CD4-positive, alpha-beta T cell treated with Interleukin-12 subunit alpha and Interleukin-12 subunit beta, for 1 hour (primary cell): ENCODE data around the gene MRGPRD.

Experiments used
- DNase-seq: peaks from one replicate; pipeline ENCODE4 v3.0.0-alpha.2; 2020

Gene MRGPRD

GRCh38 chr11:68980776-68981065 is at the start of gene MRGPRD:
TSS of gene MRGPRD (minus strand) at chr11:68980986. CDS start at chr11:68980986, 0 bp downstream.
- no peak for DNase-seq

- DNase-seq, result no peak
These were observed 49.5 kb upstream of the MRGPRD start for GRCh38 chr11:69030301-69030700.

- no peak for DNase-seq
These were observed 47.1 kb upstream of the MRGPRD start for GRCh38 chr11:69027704-69028372.

DNA sequence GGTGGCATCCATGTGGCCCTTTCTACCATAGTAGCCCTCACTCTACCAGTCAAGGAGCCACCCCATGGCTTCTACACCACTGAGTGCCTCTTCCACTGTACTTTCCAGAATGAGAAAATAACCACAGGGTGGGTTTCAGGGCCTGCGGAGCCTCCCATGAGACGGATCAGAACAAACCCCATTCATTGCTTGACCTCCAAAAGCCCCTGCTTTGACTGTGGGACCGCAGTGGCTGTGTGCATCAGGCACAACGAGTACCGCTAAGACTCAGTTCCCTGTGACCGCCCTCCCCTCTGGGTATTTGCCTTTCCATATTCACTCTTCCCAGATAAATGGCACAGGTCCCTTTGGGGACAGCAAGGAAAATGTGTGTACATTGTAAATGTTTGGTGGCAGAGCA is 43.7 kb upstream of the MRGPRD start:
- no peak for DNase-seq

DNA sequence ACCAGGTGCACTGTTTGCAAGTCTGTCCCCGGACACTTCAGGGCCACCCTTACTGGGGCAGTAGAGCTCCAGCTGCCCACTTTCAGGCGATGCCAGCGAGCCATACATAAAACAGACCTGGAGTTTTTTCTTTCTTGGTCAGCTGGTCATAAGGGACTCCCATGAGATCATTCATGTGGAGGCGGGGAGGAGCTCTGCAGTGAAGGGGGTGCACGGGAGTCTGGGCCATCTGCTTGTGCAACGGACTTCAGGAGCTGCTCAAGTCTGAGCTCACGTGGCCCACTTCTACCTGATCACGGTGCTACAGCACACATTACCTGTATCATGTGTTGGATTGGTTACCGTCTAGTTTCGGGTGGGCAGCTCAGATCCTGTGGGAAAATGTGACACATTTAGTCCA is 41.5 kb upstream of the MRGPRD start:
- no peak for DNase-seq

GRCh38 chr11:69018924-69019323 is 38.1 kb upstream of the MRGPRD start:
- no peak for DNase-seq

GRCh38 chr11:69017951-69018350 is 37.2 kb upstream of the MRGPRD start:
- no peak for DNase-seq

DNA sequence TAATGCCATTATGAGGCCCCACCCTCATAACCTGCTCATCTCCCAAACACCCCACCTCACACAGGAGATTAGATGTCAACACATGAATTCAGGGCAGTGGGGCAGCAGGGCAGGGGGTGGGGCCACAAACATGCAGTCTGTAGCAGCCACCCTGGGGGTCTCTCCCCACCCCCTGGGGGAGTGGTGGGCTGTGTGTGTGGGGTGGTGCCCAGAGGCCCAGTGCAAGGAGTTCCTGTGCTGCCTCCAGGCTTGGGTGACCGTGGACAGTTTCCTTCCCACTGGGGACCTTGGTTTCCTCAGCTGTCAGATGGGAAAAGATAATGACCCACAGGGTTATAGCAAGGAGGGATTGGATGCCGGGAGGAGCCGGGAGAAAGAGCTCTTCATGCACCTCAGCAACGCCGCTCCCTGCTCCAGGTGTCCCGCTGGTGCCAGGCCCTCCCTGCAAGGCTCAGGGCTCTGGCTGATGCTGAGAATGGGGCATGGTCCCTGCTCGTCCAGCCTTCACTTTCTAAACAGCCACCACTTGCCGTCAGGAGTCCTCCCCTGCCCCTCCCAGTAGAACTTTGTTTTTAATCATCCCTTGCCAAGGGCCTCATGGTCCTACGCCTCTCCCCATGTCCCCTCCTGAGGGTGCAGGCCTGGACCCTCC is 34.2 kb upstream of the MRGPRD start:
- no peak for DNase-seq

DNA sequence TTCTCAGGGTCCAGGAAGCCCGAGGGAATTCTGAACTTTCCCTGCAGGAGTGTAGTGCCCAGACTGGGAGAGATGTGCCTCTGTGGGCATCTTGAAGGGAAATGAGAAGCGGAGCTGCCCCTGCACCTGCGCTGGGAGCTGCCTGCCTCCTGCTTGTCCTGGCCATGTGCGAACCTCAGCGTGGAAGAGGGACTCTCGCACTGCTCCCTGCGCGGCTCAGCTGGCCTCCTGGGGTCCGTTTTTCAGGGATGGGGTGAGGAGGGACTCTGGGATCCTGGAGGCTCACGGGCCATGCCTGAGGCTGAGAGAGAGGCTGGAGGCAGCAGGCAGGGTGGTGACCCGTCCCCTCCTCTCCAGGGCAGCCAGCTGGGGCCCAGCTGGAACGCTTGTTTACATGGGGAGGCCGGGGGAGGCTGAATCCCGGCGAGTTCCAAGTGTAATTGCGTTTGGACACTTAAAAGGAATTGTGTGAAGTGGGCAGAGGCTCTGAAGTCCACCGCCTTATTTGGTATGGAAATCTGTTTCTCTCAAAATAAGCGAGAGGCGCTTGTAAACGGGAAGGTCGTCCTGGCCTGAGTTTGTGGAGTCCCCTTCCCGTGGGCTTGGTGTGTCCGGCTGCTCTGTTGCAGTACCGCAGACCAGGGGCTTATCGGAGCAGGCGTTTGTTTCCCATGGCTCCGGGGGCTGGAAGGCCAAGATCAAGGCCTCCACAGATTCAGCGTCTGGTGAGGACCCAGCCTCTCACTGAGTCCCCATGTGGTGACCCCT is 33.5 kb upstream of the MRGPRD start:
- no peak for DNase-seq

GRCh38 chr11:69013009-69013951 is 32.5 kb upstream of the MRGPRD start, which contains the start of gene MRGPRF:
TSS of gene MRGPRF (minus strand) at chr11:69013246. CDS start at chr11:69009901, 3,345 bp downstream.
- DNase-seq, result no peak

- no peak for DNase-seq
These were observed 31.6 kb upstream of the MRGPRD start for GRCh38 chr11:69012092-69013008.

DNA sequence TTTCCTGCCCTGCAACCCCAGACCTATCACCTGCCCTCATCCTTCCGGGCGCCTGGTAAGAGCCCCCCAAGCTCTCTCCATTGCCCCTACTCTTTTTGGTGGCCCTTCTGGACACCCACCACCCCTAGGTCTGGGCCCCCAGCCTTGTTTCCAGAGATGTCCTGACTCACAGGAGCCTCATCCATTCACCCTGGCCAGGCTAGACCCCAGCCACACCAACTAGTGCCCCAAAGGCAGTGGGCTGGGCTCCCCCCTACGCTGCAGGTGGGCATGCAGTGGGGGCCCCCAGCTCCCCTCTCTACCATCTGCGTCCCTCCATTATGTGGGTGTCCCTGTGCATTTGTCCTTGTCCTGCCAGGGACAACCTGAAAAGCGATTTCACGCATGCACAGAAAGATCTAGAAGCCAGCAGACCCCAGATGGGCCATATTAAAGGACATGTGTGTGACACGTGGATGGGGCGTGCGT is 30.9 kb upstream of the MRGPRD start:
- DNase-seq, result no peak

- DNase-seq, result peak; percentile 15
These were observed 30.3 kb upstream of the MRGPRD start for GRCh38 chr11:69010964-69011623.

GRCh38 chr11:69010361-69010891 is 29.6 kb upstream of the MRGPRD start:
- DNase-seq, result no peak

DNA sequence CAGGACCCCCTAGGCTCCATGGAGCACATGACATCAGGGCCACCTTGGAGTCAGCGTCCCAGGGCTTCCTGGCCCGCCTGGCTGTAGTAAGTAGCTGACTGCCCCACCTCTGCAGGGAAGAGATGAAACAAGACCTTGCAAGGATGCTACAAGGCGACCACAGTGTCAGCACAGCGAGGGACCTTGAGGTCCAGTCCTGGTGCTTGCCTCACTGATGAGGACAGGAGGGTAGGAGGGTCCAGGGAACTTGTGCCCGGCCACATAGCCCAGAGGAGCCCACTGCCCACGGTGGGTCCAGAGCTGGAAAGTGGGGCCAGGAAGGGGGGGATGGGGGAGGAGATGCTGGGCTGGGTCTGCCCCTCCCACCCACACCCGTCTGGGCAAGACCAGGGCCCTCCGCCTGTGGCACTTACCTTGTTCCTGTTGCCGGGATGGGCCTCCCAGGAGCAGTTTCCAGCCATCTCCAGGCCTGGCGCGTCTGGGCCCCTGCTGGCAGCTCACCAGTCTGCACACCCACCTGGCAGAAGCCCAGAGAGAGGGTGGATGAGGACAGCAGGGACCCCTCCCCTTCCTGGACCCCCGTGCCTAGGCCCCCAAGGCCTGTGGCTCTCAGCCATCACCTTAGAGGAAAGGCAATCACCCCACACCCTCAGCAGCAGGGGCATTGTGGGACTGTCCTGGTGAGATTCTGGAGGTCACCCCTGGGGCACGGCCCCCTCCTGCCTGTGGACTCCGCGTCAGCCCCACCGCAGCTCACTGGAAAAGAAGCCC is 28.8 kb upstream of the MRGPRD start:
- no peak for DNase-seq

DNA sequence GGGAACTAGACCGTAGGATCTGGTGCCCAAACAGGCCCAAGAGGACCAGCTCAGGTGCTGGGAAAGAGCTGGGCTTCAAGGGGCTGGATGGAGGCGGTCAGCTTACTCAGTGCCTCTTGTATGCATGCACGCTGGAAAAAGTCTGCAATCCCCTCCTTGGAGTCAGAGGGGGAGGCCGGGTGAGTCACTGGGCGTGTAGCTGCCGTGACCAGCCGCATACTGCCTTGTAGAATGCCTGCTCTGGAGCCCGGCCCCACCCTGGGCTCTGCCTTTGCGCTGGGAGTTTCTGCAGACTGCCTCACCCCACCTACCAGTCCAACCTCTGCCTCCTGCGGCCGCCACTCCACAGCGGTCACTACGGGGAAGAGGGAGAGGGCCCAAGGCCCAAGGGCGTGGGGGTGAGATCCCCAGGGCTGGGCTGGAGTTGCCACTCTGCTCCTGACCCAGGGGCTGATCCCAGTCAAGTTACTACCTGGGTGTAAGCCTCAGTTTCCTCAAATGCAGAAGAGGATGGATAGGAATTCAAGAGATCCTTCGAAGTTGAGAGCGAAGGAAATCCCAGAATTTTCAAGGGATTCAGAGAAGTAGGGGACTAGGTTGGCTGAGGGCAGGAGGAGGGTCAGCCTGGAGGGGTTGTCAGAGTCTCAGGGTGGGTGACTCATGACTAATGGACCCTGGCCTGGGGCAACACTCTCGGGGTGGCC is 28.1 kb upstream of the MRGPRD start:
- DNase-seq, result no peak

- no peak for DNase-seq
These were observed 27.2 kb upstream of the MRGPRD start for GRCh38 chr11:69007975-69008381.

GRCh38 chr11:69006816-69007215 is 26.0 kb upstream of the MRGPRD start:
- DNase-seq, result no peak

DNA sequence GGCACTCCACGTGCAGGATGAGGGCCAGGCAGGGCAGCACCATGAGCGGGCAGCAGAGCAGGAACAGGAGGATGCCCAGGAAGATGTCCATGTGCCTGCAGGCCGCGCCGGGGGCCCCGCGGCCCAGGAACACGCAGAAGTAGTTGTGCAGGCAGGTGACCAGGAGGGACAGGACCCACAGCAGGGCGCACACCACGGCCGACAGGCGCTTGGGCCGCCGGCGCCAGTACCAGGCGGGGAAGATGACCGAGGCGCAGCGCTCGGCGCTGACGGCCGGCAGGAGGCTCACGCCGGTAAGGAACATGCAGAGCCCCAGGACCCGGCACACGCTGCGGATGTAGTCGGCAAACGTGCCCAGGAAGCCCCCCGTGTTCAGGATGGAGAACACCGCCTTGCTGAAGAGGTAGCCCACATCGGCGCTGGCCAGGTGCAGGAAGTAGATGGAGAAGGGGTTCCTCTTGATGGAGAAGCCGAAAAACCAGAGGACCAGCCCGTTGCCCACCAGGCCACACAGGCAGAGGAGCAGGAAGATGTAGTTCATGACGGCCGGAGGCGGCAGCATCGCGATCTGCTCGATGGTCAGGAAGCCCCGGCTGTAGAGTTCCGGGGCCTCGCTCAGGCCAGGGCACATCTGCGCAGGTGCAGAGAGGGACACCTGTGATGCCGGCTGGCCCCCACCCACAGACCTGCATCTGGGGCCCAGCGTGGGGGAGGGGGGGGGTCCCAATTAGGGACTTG is 25.0 kb upstream of the MRGPRD start:
- no peak for DNase-seq
